ENCODE data around the gene BRICD5. TPM values are rescaled to one million over a fixed set of nuclear protein-coding genes. Genes with fewer than 3 reads are reported as not detected.

The BRICD5 gene
- total RNA-seq, 6 experiments from 2014 or later, result 1.1 to 2.6 (median 1.8) TPM

GRCh38 chr16:2208308-2208707 is 2.4 kb downstream of the BRICD5 start:
- Mint-ChIP-seq H3K9me3 (no peaks in the 10 kb centered on the region), H3K36me3 (ENCODE audit: low read depth) (peaks cover 11% of the 10 kb centered on the region; the same call in 1 of the 2 replicates), H3K27me3 (ENCODE audit: insufficient read depth) (peaks cover 8% of the 10 kb centered on the region), H3K27ac (no peak overlapping the region), H3K4me1 (ENCODE audit: low read depth) (peaks cover 30% of the 10 kb centered on the region), H3K4me3 (no peak overlapping the region)
- no peak for TF ChIP-seq CTCF (IDR thresholded peaks at IDR 0.05)
- DNase-seq, result no peak

- TF ChIP-seq CTCF (IDR thresholded peaks at IDR 0.05), result no peak
- Mint-ChIP-seq H3K4me3 (no peak overlapping the region; the same call in 1 of the 2 replicates), H3K4me1 (ENCODE audit: low read depth) (peaks cover 25% of the 10 kb centered on the region), H3K9me3 (no peaks in the 10 kb centered on the region), H3K27me3 (ENCODE audit: insufficient read depth) (peaks cover 6% of the 10 kb centered on the region), H3K36me3 (ENCODE audit: low read depth) (peaks cover 11% of the 10 kb centered on the region; the same call in 1 of the 2 replicates), H3K27ac (no peak overlapping the region)
- no peak for DNase-seq
Measured at GRCh38 chr16:2207872-2208271, 2.8 kb downstream of the BRICD5 start.

- Mint-ChIP-seq H3K27me3 (ENCODE audit: insufficient read depth) (peaks cover 2% of the 10 kb centered on the region), H3K9me3 (no peaks in the 10 kb centered on the region), H3K36me3 (ENCODE audit: low read depth) (peaks cover 11% of the 10 kb centered on the region; the same call in 1 of the 2 replicates), H3K4me1 (ENCODE audit: low read depth) (peaks cover 16% of the 10 kb centered on the region), H3K27ac (no peak overlapping the region), H3K4me3 (peak overlapping the region; percentile 86; the same call in 1 of the 2 replicates)
- no peak for DNase-seq
- TF ChIP-seq CTCF (IDR thresholded peaks at IDR 0.05), result no peak
Measured at GRCh38 chr16:2206780-2207433, 3.8 kb downstream of the BRICD5 start.

GRCh38 chr16:2206420-2206779 is 4.3 kb downstream of the BRICD5 start:
- H3K27ac Mint-ChIP-seq, result peak overlapping the region; percentile 51; the same call in 1 of the 2 replicates

GRCh38 chr16:2205967-2206313 is 4.7 kb downstream of the BRICD5 start:
- Mint-ChIP-seq H3K9me3 (no peaks in the 10 kb centered on the region), H3K27me3 (ENCODE audit: insufficient read depth) (peaks cover 2% of the 10 kb centered on the region), H3K36me3 (ENCODE audit: low read depth) (peaks cover 11% of the 10 kb centered on the region; the same call in 1 of the 2 replicates), H3K4me3 (peak overlapping the region; percentile 86), H3K4me1 (ENCODE audit: low read depth) (peaks cover 13% of the 10 kb centered on the region), H3K27ac (peak overlapping the region; percentile 16; the same call in 1 of the 2 replicates)
- DNase-seq, result no peak
- TF ChIP-seq CTCF (IDR thresholded peaks at IDR 0.05), result no peak

More at GRCh38 chr16:2206420-2206779, 4.3 kb downstream of the BRICD5 start:
- H3K36me3 Mint-ChIP-seq (ENCODE audit: low read depth), result peaks cover 11% of the 10 kb centered on the region; the same call in 1 of the 2 replicates
- H3K4me1 Mint-ChIP-seq (ENCODE audit: low read depth), result peaks cover 13% of the 10 kb centered on the region
- no peaks in the 10 kb centered on the region for H3K9me3 Mint-ChIP-seq
- DNase-seq, result no peak
- TF ChIP-seq CTCF (IDR thresholded peaks at IDR 0.05), result no peak
- H3K4me3 Mint-ChIP-seq, result peak overlapping the region; percentile 86
- H3K27me3 Mint-ChIP-seq (ENCODE audit: insufficient read depth), result peaks cover 2% of the 10 kb centered on the region
